CD14-positive monocyte (primary cell): ENCODE data around the gene CNTRL. TPM values are rescaled to one million over a fixed set of nuclear protein-coding genes. Genes with fewer than 3 reads are reported as not detected.

ENCODE experiments used
- DNase-seq, 3 donors: peaks; one replicate each; pipeline ENCODE4 v3.0.0-alpha.2; 2011 to 2022
- H2AFZ ChIP-seq: 2 replicates; pipeline ENCODE4 v1.6.0; 2012; ENCODE audit warnings: mild to moderate bottlenecking, low read depth, low read length, inconsistent platforms; ENCODE audit not compliant: insufficient read depth, poor library complexity, severe bottlenecking
- H3K27ac ChIP-seq, 2 donors: 1 replicate in 1 of 2; 2 replicates in 1 of 2; pipeline ENCODE4 v1.5.1; 2012 to 2013; ENCODE audit warnings: low read length in 2 of 2, control low read depth in 1 of 2, inconsistent platforms in 1 of 2, low read depth in 1 of 2, mild to moderate bottlenecking in 1 of 2
- H3K27me3 ChIP-seq, 2 donors: one replicate each; pipeline versions ENCODE4 v1.6.0 to v1.6.1; 2011 to 2013; ENCODE audit warnings: low read length in 2 of 2; ENCODE audit not compliant: control insufficient read depth in 2 of 2, insufficient read depth in 2 of 2
- H3K36me3 ChIP-seq, 2 donors: replicated peaks in 1 of 2; 1 replicate in 1 of 2; 2 replicates in 1 of 2; pipeline versions ENCODE4 v1.5.1 to v1.6.1; 2012 to 2013; ENCODE audit warnings: low read length in 2 of 2, control low read depth in 1 of 2, inconsistent platforms in 1 of 2, mild to moderate bottlenecking in 1 of 2; ENCODE audit not compliant: insufficient read depth in 2 of 2, control insufficient read depth in 1 of 2
- H3K4me1 ChIP-seq, 2 donors: 1 replicate in 1 of 2; 2 replicates in 1 of 2; pipeline versions ENCODE4 v1.5.1 to v1.6.1; 2012 to 2013; ENCODE audit warnings: low read length in 2 of 2, control low read depth in 1 of 2, inconsistent platforms in 1 of 2, mild to moderate bottlenecking in 1 of 2, moderate library complexity in 1 of 2; ENCODE audit not compliant: insufficient read depth in 2 of 2, control insufficient read depth in 1 of 2
- H3K4me2 ChIP-seq: replicated peaks from 2 replicates; pipeline ENCODE3; 2012; ENCODE audit warnings: low read length, moderate library complexity, mild to moderate bottlenecking; ENCODE audit not compliant: poor library complexity, severe bottlenecking; ENCODE audit errors: extremely low read depth
- H3K4me3 ChIP-seq, 3 experiments: fragments of 200-600 bp in 1 of 3; sonication (generic) in 1 of 3; replicated peaks in 1 of 3; 1 replicate in 2 of 3; 2 replicates in 1 of 3; pipeline ENCODE4 v1.5.1; 2011 to 2013; ENCODE audit warnings: low read length in 3 of 3, mild to moderate bottlenecking in 3 of 3, control low read depth in 2 of 3, low read depth in 2 of 3, inconsistent platforms in 1 of 3, moderate library complexity in 1 of 3
- H3K79me2 ChIP-seq: 2 replicates; pipeline ENCODE4 v1.6.0; 2012; ENCODE audit warnings: mild to moderate bottlenecking, control low read depth, inconsistent platforms, low read length, moderate library complexity; ENCODE audit not compliant: insufficient read depth
- H3K9ac ChIP-seq: 2 replicates; pipeline ENCODE4 v1.6.0; 2017; ENCODE audit warnings: low read length, mild to moderate bottlenecking; ENCODE audit not compliant: insufficient read depth, poor library complexity, severe bottlenecking
- H3K9me3 ChIP-seq, 2 donors: replicated peaks in 1 of 2; 1 replicate in 1 of 2; 2 replicates in 1 of 2; pipeline versions ENCODE4 v1.5.1 to v1.6.1; 2012 to 2013; ENCODE audit warnings: low read length in 2 of 2, control low read depth in 1 of 2; ENCODE audit not compliant: control insufficient read depth in 1 of 2, insufficient read depth in 1 of 2
- H4K20me1 ChIP-seq: 2 replicates; pipeline ENCODE4 v1.6.0; 2012; ENCODE audit warnings: mild to moderate bottlenecking, low read length, control low read depth, moderate library complexity; ENCODE audit not compliant: insufficient read depth
- H3K27ac Mint-ChIP-seq, 7 donors: one replicate each; pipeline ENCODE4 v1.8.0; 2020; ENCODE audit warnings: mild to moderate bottlenecking in 7 of 7, mixed read lengths in 7 of 7, moderate library complexity in 6 of 7, inconsistent platforms in 2 of 7
- H3K27me3 Mint-ChIP-seq, 3 donors: one replicate each; pipeline ENCODE4 v1.8.0; 2021 to 2022; ENCODE audit warnings: low read depth in 3 of 3, mild to moderate bottlenecking in 3 of 3, mixed read lengths in 3 of 3, moderate library complexity in 3 of 3, inconsistent platforms in 1 of 3
- H3K36me3 Mint-ChIP-seq, 2 donors: one replicate each; pipeline ENCODE4 v1.8.0; 2020; ENCODE audit warnings: mixed read lengths in 2 of 2, inconsistent platforms in 1 of 2, mild to moderate bottlenecking in 1 of 2
- H3K4me1 Mint-ChIP-seq: one replicate; pipeline ENCODE4 v1.8.0; 2020; ENCODE audit warnings: mild to moderate bottlenecking, mixed read lengths
- H3K4me3 Mint-ChIP-seq, 2 donors: one replicate each; pipeline ENCODE4 v1.8.0; 2020; ENCODE audit warnings: mild to moderate bottlenecking in 2 of 2, mixed read lengths in 2 of 2, moderate library complexity in 1 of 2
- H3K9me3 Mint-ChIP-seq, 7 donors: one replicate each; pipeline ENCODE4 v1.8.0; 2020 to 2022; ENCODE audit warnings: mixed read lengths in 7 of 7, mild to moderate bottlenecking in 6 of 7, moderate library complexity in 6 of 7, inconsistent platforms in 2 of 7
- WGBS: methylation state at CpG from one replicate; pipeline ENCODE4 v1.1.5; 2013; ENCODE audit warnings: missing lambda C conversion rate; ENCODE audit not compliant: insufficient coverage; 5-methylcytosine and 5-hydroxymethylcytosine counted together
- intact Hi-C, 2 donors: fragments of 100-400 bp; cut with micrococcal nuclease; formaldehyde crosslinking; loops; one replicate each; pipeline versions ENCODE4 v1.15.0 to v1.15.1; 2023
- polyA plus RNA-seq, 3 donors: library from polyadenylated mRNA; depleted of rRNA in 1 of 3; unstranded in 2 of 3; stranded (reverse) in 1 of 3; fragments of 300-500 nt in 2 of 3; fragments of >200 nt in 1 of 3; fragmentation: Illumina TruSeq in 2 of 3; gene quantifications; 1 replicate in 2 of 3; 2 replicates in 1 of 3; pipeline ENCODE4 v1.2.3, GENCODE V29; 2012 to 2021
- TF ChIP-seq, protein P1 (sequence below): fragments of 200-600 bp; IDR thresholded peaks from one replicate; pipeline ENCODE4 v1.8.0; 2022; ENCODE audit warnings: antibody characterized with exemption, mild to moderate bottlenecking

CNTRL gene
- polyA plus RNA-seq, 3 donors, result 3.9 to 26.8 (median 4.8) TPM

DNA sequence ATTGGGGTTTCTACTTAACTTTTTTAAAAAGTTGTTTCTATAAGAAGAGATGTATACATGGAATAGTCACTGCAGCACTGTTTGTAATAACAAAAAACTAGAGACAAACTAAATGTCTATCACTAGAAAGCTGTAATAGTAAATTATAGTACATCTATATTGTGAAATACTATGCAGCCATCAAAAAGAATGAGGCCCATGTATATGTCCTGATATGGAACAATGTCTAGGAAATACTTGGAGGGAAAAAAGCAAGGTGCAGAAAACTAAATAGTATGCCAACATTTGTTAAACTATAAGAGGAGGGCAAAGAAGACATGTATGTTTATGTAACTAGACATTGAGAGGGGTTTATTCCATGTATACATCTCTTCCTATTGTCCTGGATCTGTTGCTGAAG is 129.9 kb downstream of the CNTRL start:
- Mint-ChIP-seq H3K27ac (no peak overlapping the region), H3K4me3 (no peak overlapping the region), H3K27me3 (peaks cover 0 to 1% (median 0%) of the 10 kb centered on the region in 3 donors), H3K4me1 (peaks cover 50% of the 10 kb centered on the region), H3K9me3 (peaks cover 0 to 2% (median 0%) of the 10 kb centered on the region in 7 donors), H3K36me3 (peaks cover 0 to 2% of the 10 kb centered on the region in 2 donors)
- peaks cover 15% of the 10 kb centered on the region for H4K20me1 ChIP-seq
- H3K27me3 ChIP-seq, result no peaks in the 10 kb centered on the region
- no peaks in the 10 kb centered on the region for H3K9me3 ChIP-seq
- H2AFZ ChIP-seq, result no peak overlapping the region
- peaks cover 21% of the 10 kb centered on the region for H3K79me2 ChIP-seq
- intact Hi-C loops, result loop anchor here in 1 of 2 donors (5.0 kb wide), 4 partner anchors 48 to 198 kb away; partner anchors contain the start of gene STOM
- H3K4me3 ChIP-seq, result no peak overlapping the region
- peaks cover 48 to 50% of the 10 kb centered on the region in 2 donors for H3K4me1 ChIP-seq
- no peak overlapping the region for H3K27ac ChIP-seq
- H3K4me2 ChIP-seq, result no peak overlapping the region
- TF ChIP-seq, protein P1, sequence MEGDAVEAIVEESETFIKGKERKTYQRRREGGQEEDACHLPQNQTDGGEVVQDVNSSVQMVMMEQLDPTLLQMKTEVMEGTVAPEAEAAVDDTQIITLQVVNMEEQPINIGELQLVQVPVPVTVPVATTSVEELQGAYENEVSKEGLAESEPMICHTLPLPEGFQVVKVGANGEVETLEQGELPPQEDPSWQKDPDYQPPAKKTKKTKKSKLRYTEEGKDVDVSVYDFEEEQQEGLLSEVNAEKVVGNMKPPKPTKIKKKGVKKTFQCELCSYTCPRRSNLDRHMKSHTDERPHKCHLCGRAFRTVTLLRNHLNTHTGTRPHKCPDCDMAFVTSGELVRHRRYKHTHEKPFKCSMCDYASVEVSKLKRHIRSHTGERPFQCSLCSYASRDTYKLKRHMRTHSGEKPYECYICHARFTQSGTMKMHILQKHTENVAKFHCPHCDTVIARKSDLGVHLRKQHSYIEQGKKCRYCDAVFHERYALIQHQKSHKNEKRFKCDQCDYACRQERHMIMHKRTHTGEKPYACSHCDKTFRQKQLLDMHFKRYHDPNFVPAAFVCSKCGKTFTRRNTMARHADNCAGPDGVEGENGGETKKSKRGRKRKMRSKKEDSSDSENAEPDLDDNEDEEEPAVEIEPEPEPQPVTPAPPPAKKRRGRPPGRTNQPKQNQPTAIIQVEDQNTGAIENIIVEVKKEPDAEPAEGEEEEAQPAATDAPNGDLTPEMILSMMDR, result no peak
- no peak for DNase-seq
- no peak overlapping the region for H3K9ac ChIP-seq
- no peaks in the 10 kb centered on the region for H3K36me3 ChIP-seq

DNA sequence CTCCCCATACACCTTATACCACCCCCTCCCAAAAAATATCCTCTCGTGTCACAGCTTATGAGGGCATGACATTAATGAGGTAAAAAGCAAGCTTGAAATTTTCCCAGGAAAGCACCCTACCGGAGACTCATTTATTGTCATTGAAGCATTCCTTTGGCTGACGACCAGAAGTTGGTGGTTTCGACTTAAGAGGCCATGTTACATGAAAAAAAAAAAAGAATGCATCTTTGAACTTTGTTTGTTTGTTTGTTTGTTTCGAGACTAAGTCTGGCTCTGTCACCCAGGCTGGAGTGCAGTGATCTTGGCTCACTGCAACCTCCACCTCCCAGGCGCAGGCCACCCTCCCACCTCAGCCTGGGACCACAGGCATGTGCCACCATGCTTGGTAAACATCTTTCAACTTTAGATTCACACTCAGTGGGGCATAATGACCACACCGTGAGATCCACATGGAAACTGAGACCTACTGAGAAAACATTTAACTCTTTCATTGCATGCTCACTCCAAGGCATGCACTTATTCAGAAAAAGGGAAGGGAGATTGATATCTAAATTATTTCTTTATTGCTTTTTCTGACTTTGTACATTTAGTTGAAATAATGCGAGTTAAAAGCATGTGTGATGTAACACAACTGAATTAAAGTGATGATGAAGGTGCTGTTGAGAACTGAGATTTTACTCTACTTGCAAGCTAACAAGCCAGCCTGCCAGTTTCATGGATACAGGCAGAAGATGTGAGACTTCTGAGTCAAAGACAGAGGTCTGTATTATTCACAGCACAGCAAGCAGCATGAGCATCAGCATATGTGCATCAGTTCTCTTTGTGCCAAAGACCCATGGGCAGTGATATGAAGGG is 132.0 kb downstream of the CNTRL start:
- peaks cover 3 to 9% of the 10 kb centered on the region in 2 donors for H3K36me3 Mint-ChIP-seq
- intact Hi-C loops, result loop anchor here in 1 of 2 donors (5.0 kb wide), 3 partner anchors 46 to 196 kb away; no protein-coding TSS in a partner anchor
- Histone ChIP-seq H3K9ac (peak overlapping the region; percentile 10), H4K20me1 (no peaks in the 10 kb centered on the region), H2AFZ (peak overlapping the region; percentile 41), H3K36me3 (peaks cover 0 to 4% of the 10 kb centered on the region in 2 donors), H3K27me3 (no peaks in the 10 kb centered on the region), H3K4me1 (peaks cover 36 to 37% of the 10 kb centered on the region in 2 donors), H3K27ac (peak overlapping the region in 1 of 2 donors; percentile 81), H3K79me2 (peaks cover under 1% of the 10 kb centered on the region), H3K4me2 (peak overlapping the region; percentile 56), H3K4me3 (peak overlapping the region in 1 of 3 experiments; percentile 48), H3K9me3 (no peaks in the 10 kb centered on the region)
- DNase-seq, result peak in 1 of 3 donors; percentile 32
- peak overlapping the region; percentile 80 to 93 (median 86) for H3K27ac Mint-ChIP-seq
- peaks cover 39% of the 10 kb centered on the region for H3K4me1 Mint-ChIP-seq
- WGBS, result 82% methylated on average over 3 of the region's 8 CpGs
- TF ChIP-seq, protein P1, result no peak
- H3K4me3 Mint-ChIP-seq, result peak overlapping the region in 1 of 2 donors; percentile 63
- H3K27me3 Mint-ChIP-seq, result peaks cover 0 to 2% (median 1%) of the 10 kb centered on the region in 3 donors
- H3K9me3 Mint-ChIP-seq, result peaks cover 0 to 2% (median 0%) of the 10 kb centered on the region in 7 donors
